Astrocyte of the hippocampus (primary cell): ENCODE data around the gene SPEF1.
"Not testable (repeated sequence)": the region's sequence is repeated elsewhere in the genome, so short reads cannot be mapped to it uniquely, and the experiment has no call there.

Experiments
- DNase-seq: peaks from one replicate; pipeline ENCODE4 v3.0.0; 2011; ENCODE audit warnings: low read depth, low spot score

SPEF1 gene

GRCh38 chr20:3781153-3781910, at the start of gene SPEF1:
Gene SPEF1, minus strand, starts transcription at chr20:3781448. Its CDS starts 161 bp downstream, at chr20:3781287.
- DNase-seq = peak; percentile 94

GRCh38 chr20:3829891-3830290, 48.6 kb upstream of the SPEF1 start:
- not testable (repeated sequence) for DNase-seq

- DNase-seq = no peak
These were observed 47.5 kb upstream of the SPEF1 start for GRCh38 chr20:3828798-3829197.

- DNase-seq = no peak
These were observed 45.2 kb upstream of the SPEF1 start for GRCh38 chr20:3826420-3826819.

- no peak for DNase-seq
These were observed 44.3 kb upstream of the SPEF1 start for GRCh38 chr20:3825526-3825925.

- DNase-seq = no peak
These were observed 42.6 kb upstream of the SPEF1 start for GRCh38 chr20:3823881-3824280.

- no peak for DNase-seq
These were observed 40.7 kb upstream of the SPEF1 start for GRCh38 chr20:3821996-3822395.

- no peak for DNase-seq
These were observed 39.9 kb upstream of the SPEF1 start for GRCh38 chr20:3820901-3821727.

GRCh38 chr20:3820048-3820900, 39.0 kb upstream of the SPEF1 start, which contains the start of gene AP5S1:
Gene AP5S1, plus strand, starts transcription at chr20:3820547. Its CDS starts 1,571 bp downstream, at chr20:3822118.
- peak; percentile 98 for DNase-seq

- no peak for DNase-seq
These were observed 38.3 kb upstream of the SPEF1 start for GRCh38 chr20:3819411-3820047.

GRCh38 chr20:3818155-3819151, 37.2 kb upstream of the SPEF1 start:
- DNase-seq = peak; percentile 79

GRCh38 chr20:3815703-3816315, 34.6 kb upstream of the SPEF1 start:
- DNase-seq = no peak

GRCh38 chr20:3814928-3815495, 33.8 kb upstream of the SPEF1 start:
- DNase-seq = no peak

GRCh38 chr20:3813848-3814581, 32.8 kb upstream of the SPEF1 start:
- no peak for DNase-seq

- DNase-seq = no peak
These were observed 32.0 kb upstream of the SPEF1 start for GRCh38 chr20:3812975-3813847.

GRCh38 chr20:3812259-3812681, 31.0 kb upstream of the SPEF1 start:
- no peak for DNase-seq

- DNase-seq = peak; percentile 100
These were observed 30.4 kb upstream of the SPEF1 start for GRCh38 chr20:3811467-3812258.
